HG03159 (cell line): ENCODE results near the gene FADS1.

Experiments used
- ATAC-seq: cut with Tn5 transposase; IDR thresholded peaks from one replicate; pipeline ENCODE4 v1.9.1; 2021; ENCODE audit warnings: mild to moderate bottlenecking, moderate library complexity; ENCODE audit not compliant: unreplicated experiment

FADS1 gene

GRCh38 chr11:61816736-61817455, at the start of gene FADS1:
TSS of gene FADS1 (minus strand) at chr11:61817003. CDS start at chr11:61816929, 74 bp downstream.
- peak; percentile 43 for ATAC-seq

- ATAC-seq = no peak
These were observed 49.6 kb upstream of the FADS1 start for GRCh38 chr11:61866231-61866957.

GRCh38 chr11:61864814-61865775, 48.3 kb upstream of the FADS1 start:
- ATAC-seq = no peak

GRCh38 chr11:61863548-61864081, 46.8 kb upstream of the FADS1 start:
- ATAC-seq = no peak

- ATAC-seq = no peak
These were observed 46.1 kb upstream of the FADS1 start for GRCh38 chr11:61862714-61863547.

GRCh38 chr11:61861634-61862033, 44.8 kb upstream of the FADS1 start:
- ATAC-seq = no peak

GRCh38 chr11:61860054-61860903, 43.5 kb upstream of the FADS1 start:
- no peak for ATAC-seq

- no peak for ATAC-seq
These were observed 39.3 kb upstream of the FADS1 start for GRCh38 chr11:61855939-61856680.

GRCh38 chr11:61854966-61855714, 38.3 kb upstream of the FADS1 start:
- ATAC-seq = no peak

GRCh38 chr11:61854206-61854895, 37.5 kb upstream of the FADS1 start:
- ATAC-seq = no peak

GRCh38 chr11:61853698-61854169, 36.9 kb upstream of the FADS1 start:
- ATAC-seq = no peak

GRCh38 chr11:61851900-61852295, 35.1 kb upstream of the FADS1 start:
- ATAC-seq = no peak

- no peak for ATAC-seq
These were observed 34.5 kb upstream of the FADS1 start for GRCh38 chr11:61851113-61851899.

- ATAC-seq = no peak
These were observed 33.9 kb upstream of the FADS1 start for GRCh38 chr11:61850687-61851086.

- ATAC-seq = no peak
These were observed 31.8 kb upstream of the FADS1 start for GRCh38 chr11:61848631-61849030.

GRCh38 chr11:61847914-61848581, 31.2 kb upstream of the FADS1 start:
- ATAC-seq = no peak
